Uterus (tissue), 2 donors: ENCODE measurements around the gene GGTLC2.

Experiments
- POLR2A ChIP-seq, 2 donors: fragments of 450-650 bp; IDR thresholded peaks; one replicate each; pipeline ENCODE4 v1.6.1; 2016; ENCODE audit warnings: antibody characterized with exemption in 2 of 2, mild to moderate bottlenecking in 1 of 2, moderate library complexity in 1 of 2
- TF ChIP-seq, protein P1 (sequence below), 4 experiments: fragments of 200-600 bp in 2 of 4; fragments of 450-650 bp in 2 of 4; sonication (generic) in 2 of 4; IDR thresholded peaks; one replicate each; pipeline ENCODE4 v1.5.1; 2016 to 2019; ENCODE audit warnings: antibody characterized with exemption in 4 of 4, mild to moderate bottlenecking in 2 of 4, moderate library complexity in 1 of 4

DNA sequence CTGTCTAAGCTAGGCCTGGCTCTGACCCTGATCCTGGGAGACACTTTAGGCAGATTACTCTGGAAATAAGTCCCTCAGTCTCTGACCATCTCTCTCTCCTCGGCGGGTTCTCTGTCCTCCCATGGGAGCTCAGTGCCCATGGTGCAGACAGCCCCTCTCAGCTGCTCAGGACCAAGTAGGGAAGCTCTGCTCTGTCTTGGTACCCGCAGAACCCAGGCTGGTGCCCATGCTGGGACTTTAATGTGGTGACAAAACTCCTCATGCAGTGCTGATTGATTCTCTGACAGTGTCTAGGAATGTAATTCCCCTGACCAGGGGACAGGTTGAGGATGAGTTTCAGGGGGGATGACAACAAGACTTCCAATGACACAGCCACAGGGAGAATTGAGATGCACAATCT, 30.3 kb upstream of the GGTLC2 start:
- TF ChIP-seq, protein P1, sequence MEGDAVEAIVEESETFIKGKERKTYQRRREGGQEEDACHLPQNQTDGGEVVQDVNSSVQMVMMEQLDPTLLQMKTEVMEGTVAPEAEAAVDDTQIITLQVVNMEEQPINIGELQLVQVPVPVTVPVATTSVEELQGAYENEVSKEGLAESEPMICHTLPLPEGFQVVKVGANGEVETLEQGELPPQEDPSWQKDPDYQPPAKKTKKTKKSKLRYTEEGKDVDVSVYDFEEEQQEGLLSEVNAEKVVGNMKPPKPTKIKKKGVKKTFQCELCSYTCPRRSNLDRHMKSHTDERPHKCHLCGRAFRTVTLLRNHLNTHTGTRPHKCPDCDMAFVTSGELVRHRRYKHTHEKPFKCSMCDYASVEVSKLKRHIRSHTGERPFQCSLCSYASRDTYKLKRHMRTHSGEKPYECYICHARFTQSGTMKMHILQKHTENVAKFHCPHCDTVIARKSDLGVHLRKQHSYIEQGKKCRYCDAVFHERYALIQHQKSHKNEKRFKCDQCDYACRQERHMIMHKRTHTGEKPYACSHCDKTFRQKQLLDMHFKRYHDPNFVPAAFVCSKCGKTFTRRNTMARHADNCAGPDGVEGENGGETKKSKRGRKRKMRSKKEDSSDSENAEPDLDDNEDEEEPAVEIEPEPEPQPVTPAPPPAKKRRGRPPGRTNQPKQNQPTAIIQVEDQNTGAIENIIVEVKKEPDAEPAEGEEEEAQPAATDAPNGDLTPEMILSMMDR (IDR thresholded peaks at IDR 0.05): no peak
- no peak for TF ChIP-seq POLR2A (IDR thresholded peaks at IDR 0.05)
